Activated T-cell treated with anti-CD3 and anti-CD28 coated beads for 4 hours (primary cell): ENCODE measurements around the gene C1QTNF1.
A peak's percentile ranks its signal among the peaks of the same experiment; 100 is the strongest.

Source experiments
- DNase-seq: peaks from one replicate; pipeline ENCODE4 v3.0.0-alpha.2; 2020

The C1QTNF1 gene

GRCh38 chr17:79042421-79043190, 18.6 kb downstream of the C1QTNF1 start:
- peak; percentile 53 for DNase-seq

GRCh38 chr17:79043191-79043930, 19.4 kb downstream of the C1QTNF1 start:
- DNase-seq, result no peak

- DNase-seq, result no peak
Measured at GRCh38 chr17:79043931-79044320, 20.0 kb downstream of the C1QTNF1 start.

GRCh38 chr17:79044462-79044861, 20.5 kb downstream of the C1QTNF1 start:
- no peak for DNase-seq

- DNase-seq, result no peak
Measured at GRCh38 chr17:79045001-79045729, 21.2 kb downstream of the C1QTNF1 start.

- peak; percentile 36 for DNase-seq
Measured at GRCh38 chr17:79045842-79046196, 21.9 kb downstream of the C1QTNF1 start.

GRCh38 chr17:79046197-79046915, 22.4 kb downstream of the C1QTNF1 start:
- DNase-seq, result no peak

- no peak for DNase-seq
Measured at GRCh38 chr17:79046916-79047280, 22.9 kb downstream of the C1QTNF1 start.

- DNase-seq, result no peak
Measured at GRCh38 chr17:79047291-79047920, 23.4 kb downstream of the C1QTNF1 start.

- DNase-seq, result no peak
Measured at GRCh38 chr17:79047923-79048825, 24.2 kb downstream of the C1QTNF1 start.

GRCh38 chr17:79048826-79049755, 25.1 kb downstream of the C1QTNF1 start:
- no peak for DNase-seq

GRCh38 chr17:79049821-79050220, 25.9 kb downstream of the C1QTNF1 start:
- no peak for DNase-seq

- DNase-seq, result no peak
Measured at GRCh38 chr17:79050551-79050950, 26.6 kb downstream of the C1QTNF1 start.

- DNase-seq, result no peak
Measured at GRCh38 chr17:79051306-79051705, 27.3 kb downstream of the C1QTNF1 start.

GRCh38 chr17:79052131-79052530, 28.2 kb downstream of the C1QTNF1 start:
- no peak for DNase-seq

- DNase-seq, result no peak
Measured at GRCh38 chr17:79053251-79053925, 29.4 kb downstream of the C1QTNF1 start.

GRCh38 chr17:79054200-79054960, 30.4 kb downstream of the C1QTNF1 start:
- no peak for DNase-seq

- DNase-seq, result no peak
Measured at GRCh38 chr17:79055197-79055596, 31.2 kb downstream of the C1QTNF1 start.
